Measurements from ENCODE around the gene KRTAP5-8. TPM values are rescaled to one million over a fixed set of nuclear protein-coding genes. Genes with fewer than 3 reads are reported as not detected.

KRTAP5-8 gene
- total and polyA plus RNA-seq, 9 of the 15 experiments (the other 6 are each of a cell fraction or from before 2014, with no cell fraction given): not detected

- H3K9me3 ChIP-seq (replicated peaks; ENCODE audit: control insufficient read depth, insufficient read depth, low read depth, low read length): peaks cover 2% of the 10 kb centered on the region; the same call in 1 of the 2 replicates
- ChIA-PET CTCF (ENCODE audit: low intra/inter-chr PET ratio) (interaction anchor here (0.6 kb wide), 1 partner anchor 1108 kb away, joined by 4 read pairs; no protein-coding TSS in a partner anchor), POLR2A (no interaction called here)
- in situ Hi-C loops (cut with MboI) (no loop called here), intact Hi-C loops (cut with micrococcal nuclease) (no loop called here)
- TF ChIP-seq THAP12 (CRISPR knock-in tag; IDR thresholded peaks at IDR 0.05): no peak
- TF ChIP-seq PBX2 (CRISPR knock-in tag; IDR thresholded peaks at IDR 0.05; ENCODE audit: low read depth): no peak
- TF ChIP-seq PBX2 (tag; conservative IDR thresholded peaks at IDR 0.05; ENCODE audit: low read depth): no peak
- no peak for TF ChIP-seq MCM5 (IDR thresholded peaks at IDR 0.05; ENCODE audit: low read depth)
- TF ChIP-seq GTF2A2 (tag; IDR thresholded peaks at IDR 0.05): no peak
- no peak for TF ChIP-seq WHSC1 (IDR thresholded peaks at IDR 0.05; ENCODE audit: low read length)
- TF ChIP-seq MECOM (CRISPR knock-in tag; IDR thresholded peaks at IDR 0.05): no peak
- TF ChIP-seq GATAD2A (IDR thresholded peaks at IDR 0.05): no peak
- no peak for TF ChIP-seq EZH2 (IDR thresholded peaks at IDR 0.05; ENCODE audit: borderline replicate concordance, low read depth, low read length)
- TF ChIP-seq ZNF23 (CRISPR knock-in tag; IDR thresholded peaks at IDR 0.05): no peak
- no peak for TF ChIP-seq GATAD2B (IDR thresholded peaks at IDR 0.05; ENCODE audit: borderline replicate concordance)
- TF ChIP-seq GMEB1 (CRISPR knock-in tag; IDR thresholded peaks at IDR 0.05): no peak
- no peak for TF ChIP-seq ARNT (IDR thresholded peaks at IDR 0.05)
- TF ChIP-seq ZC3H8 (IDR thresholded peaks at IDR 0.05): no peak
- FAIRE-seq: no peak
- H3K4me3 ChIP-seq: no peak overlapping the region
- no peaks in the 10 kb centered on the region for H4K20me1 ChIP-seq (replicated peaks; ENCODE audit: control insufficient read depth, insufficient read depth, low read length)
- ATAC-seq: no peak
- DNase-seq (ENCODE audit: extremely low read depth in 1 of 4, low spot score in 3 of 4): no peak
- no peak overlapping the region for H2AFZ ChIP-seq (ENCODE audit: low read depth, low read length)
- H3K27ac ChIP-seq (ENCODE audit: extremely low read depth, low read depth, low read length): no peak overlapping the region
- no peaks in the 10 kb centered on the region; a peak in 1 of 5 replicates for H3K4me1 ChIP-seq (replicated peaks in 1 of 2; ENCODE audit: control insufficient read depth in 2 of 2, insufficient read depth in 2 of 2, low read length in 2 of 2)
- H3K9ac ChIP-seq (ENCODE audit: insufficient read depth in 1 of 2, low read depth in 2 of 2, low read length in 2 of 2): no peak overlapping the region
- H3K27me3 ChIP-seq (ENCODE audit: control insufficient read depth in 2 of 2, insufficient read depth in 2 of 2, low read length in 2 of 2): peaks cover 55 to 76% of the 10 kb centered on the region in 2 experiments
- H3K9me1 ChIP-seq (ENCODE audit: control insufficient read depth, insufficient read depth, low read length): no peaks in the 10 kb centered on the region
- H3K4me2 ChIP-seq (ENCODE audit: insufficient read depth, low read length): no peak overlapping the region
- H3K79me2 ChIP-seq (ENCODE audit: control insufficient read depth, insufficient read depth, low read length): no peaks in the 10 kb centered on the region
- 3% methylated on average over 13 of the region's 15 CpGs for WGBS (ENCODE audit: insufficient coverage, low coverage, missing lambda C conversion rate)
- BruUV-seq (replicated peaks): no TSS peak
- H3K36me3 ChIP-seq (ENCODE audit: control insufficient read depth, insufficient read depth, low read length): no peaks in the 10 kb centered on the region
Measured at GRCh38 chr11:71542879-71543777, 5.3 kb downstream of the KRTAP5-8 start.
